Keratinocyte (primary cell): ENCODE data around the gene RSPRY1. TPM values are rescaled to one million over a fixed set of nuclear protein-coding genes. Genes with fewer than 3 reads are reported as not detected.

Source experiments
- DNase-seq: peaks from one replicate; pipeline ENCODE4 v3.0.0-alpha.2; 2011; ENCODE audit warnings: low read depth, missing footprints, low spot score
- FAIRE-seq: peaks from 2 replicates; lab custom pipeline; 2011; peaks lifted over from hg19 to GRCh38; lab: Jason Lieb, UNC
- H2AFZ ChIP-seq: 2 replicates; pipeline ENCODE4 v1.6.0; 2012; ENCODE audit warnings: low read length, control low read depth, inconsistent platforms; ENCODE audit not compliant: control insufficient read depth
- H3K27ac ChIP-seq: 2 replicates; pipeline ENCODE4 v1.5.1; 2011; ENCODE audit warnings: low read length; ENCODE audit not compliant: control insufficient read depth, insufficient read depth
- H3K27me3 ChIP-seq: 3 replicates; pipeline ENCODE4 v1.6.0; 2011; ENCODE audit warnings: low read length; ENCODE audit not compliant: control insufficient read depth, insufficient read depth; ENCODE audit errors: extremely low read depth
- H3K36me3 ChIP-seq, 2 experiments: 2 replicates in 1 of 2; 3 replicates in 1 of 2; pipeline ENCODE4 v1.5.1; 2011; ENCODE audit warnings: low read length in 2 of 2, mild to moderate bottlenecking in 1 of 2; ENCODE audit not compliant: control insufficient read depth in 2 of 2, insufficient read depth in 2 of 2; ENCODE audit errors: extremely low read depth in 1 of 2
- H3K4me1 ChIP-seq: 3 replicates; pipeline ENCODE4 v1.5.1; 2011; ENCODE audit warnings: low read length; ENCODE audit not compliant: control insufficient read depth, insufficient read depth; ENCODE audit errors: extremely low read depth
- H3K4me2 ChIP-seq: 3 replicates; pipeline ENCODE4 v1.6.0; 2011; ENCODE audit warnings: low read depth, low read length; ENCODE audit not compliant: control insufficient read depth, insufficient read depth; ENCODE audit errors: extremely low read depth
- H3K4me3 ChIP-seq, 3 experiments: fragments of 200-600 bp in 1 of 3; sonication (generic) in 1 of 3; 2 replicates in 2 of 3; 3 replicates in 1 of 3; pipeline ENCODE4 v1.5.1; 2011 to 2016; ENCODE audit warnings: low read length in 3 of 3, mild to moderate bottlenecking in 3 of 3, control low read depth in 2 of 3, inconsistent platforms in 1 of 3, low read depth in 1 of 3, mixed read lengths in 1 of 3, mixed run types in 1 of 3, moderate library complexity in 1 of 3; ENCODE audit not compliant: control insufficient read depth in 2 of 3, insufficient read depth in 2 of 3; ENCODE audit errors: extremely low read depth in 1 of 3
- H3K79me2 ChIP-seq: 2 replicates; pipeline ENCODE4 v1.6.0; 2012; ENCODE audit warnings: low read length; ENCODE audit not compliant: control insufficient read depth, insufficient read depth
- H3K9ac ChIP-seq: 3 replicates; pipeline ENCODE4 v1.6.0; 2011; ENCODE audit warnings: low read length; ENCODE audit not compliant: control insufficient read depth, insufficient read depth; ENCODE audit errors: extremely low read depth
- H3K9me1 ChIP-seq: 3 replicates; pipeline ENCODE4 v1.6.0; 2011; ENCODE audit warnings: low read length; ENCODE audit not compliant: control insufficient read depth, insufficient read depth; ENCODE audit errors: extremely low read depth
- H3K9me3 ChIP-seq: 2 replicates; pipeline ENCODE4 v1.5.1; 2012; ENCODE audit warnings: low read depth, low read length; ENCODE audit not compliant: control insufficient read depth
- H4K20me1 ChIP-seq: 3 replicates; pipeline ENCODE4 v1.6.0; 2011; ENCODE audit warnings: low read length; ENCODE audit not compliant: control insufficient read depth, insufficient read depth; ENCODE audit errors: extremely low read depth
- EZH2 ChIP-seq: IDR thresholded peaks from one replicate; pipeline ENCODE4 v1.6.1; 2012; ENCODE audit warnings: inconsistent platforms, mild to moderate bottlenecking, low read length, moderate library complexity
- dilution Hi-C: fragments of 300-500 bp; cut with MboI; formaldehyde crosslinking; loops from one replicate; pipeline ENCODE4 v1.7.0; 2020; ENCODE audit warnings: low sequenced_read_pairs; ENCODE audit not compliant: extremely low pct_ligation_motif_present
- polyA plus RNA-seq, 5 experiments: library from polyadenylated mRNA; depleted of rRNA in 3 of 5; stranded (reverse) in 3 of 5; stranded (forward) in 1 of 5; unstranded in 1 of 5; fragments of >200 nt; gene quantifications; 1 replicate in 1 of 5; 2 replicates in 3 of 5; 3 replicates in 1 of 5; pipeline versions ENCODE4 v1.2.1 to v1.2.3, GENCODE V29; 2011 to 2012; ENCODE audit warnings: missing spikeins in 2 of 5, low read depth in 1 of 5, low replicate concordance in 1 of 5
- TF ChIP-seq, protein P1 (sequence below), 3 experiments: IDR thresholded peaks in 1 of 3; conservative IDR thresholded peaks in 1 of 3; optimal IDR thresholded peaks in 1 of 3; 2 replicates in 2 of 3; 3 replicates in 1 of 3; pipeline versions ENCODE3 to v1.5.1; 2011; ENCODE audit warnings: low read length in 3 of 3, mild to moderate bottlenecking in 3 of 3, moderate library complexity in 2 of 3, control low read depth in 1 of 3, inconsistent platforms in 1 of 3; ENCODE audit not compliant: insufficient read depth in 2 of 3; ENCODE audit errors: extremely low read depth in 1 of 3

RSPRY1 gene
- polyA plus RNA-seq, 1 donor (not counting 4 experiments of a cell fraction or from before 2014, with no cell fraction given), result 42.2 TPM

DNA sequence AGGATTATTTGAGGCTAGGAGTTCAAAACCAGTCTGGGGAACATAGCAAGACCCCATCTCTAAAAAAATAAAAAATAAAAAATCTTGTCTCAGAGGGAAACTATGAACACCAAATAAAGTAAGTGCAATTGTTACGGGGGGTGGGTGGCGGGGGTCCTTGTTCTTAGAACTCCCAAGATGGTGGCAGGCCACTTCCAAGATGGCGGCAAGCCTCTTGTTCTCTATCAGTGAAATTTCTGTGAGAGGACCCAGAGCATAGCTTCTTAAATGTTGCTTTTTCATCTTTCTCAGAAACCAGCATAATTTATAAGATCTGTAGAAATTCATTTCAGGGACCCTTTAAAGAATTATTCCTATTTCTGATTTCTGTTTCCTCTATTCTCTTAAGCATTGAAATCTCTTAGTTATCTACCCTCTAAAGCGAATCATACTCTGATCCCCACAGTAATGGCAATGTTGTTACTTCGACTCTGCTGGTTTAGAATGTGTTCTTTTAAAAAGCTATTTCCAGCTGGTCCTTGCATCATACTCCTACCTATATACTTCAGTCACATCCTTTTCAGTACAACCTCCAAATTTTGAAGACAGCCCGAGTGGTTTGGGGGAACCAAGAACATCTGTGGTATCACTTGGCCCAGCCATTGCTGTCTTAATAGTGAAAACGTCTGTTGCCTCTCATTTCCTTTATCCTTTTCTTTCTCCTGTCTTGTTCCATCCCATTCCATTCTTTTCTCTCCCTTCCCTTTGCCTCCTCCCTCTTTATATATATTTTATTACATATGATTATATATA, 16.2 kb downstream of the RSPRY1 start:
- Histone ChIP-seq H3K4me2 (no peak overlapping the region), H3K27me3 (no peaks in the 10 kb centered on the region), H3K79me2 (peaks cover 26% of the 10 kb centered on the region), H3K9ac (no peak overlapping the region), H3K9me1 (no peaks in the 10 kb centered on the region), H3K4me3 (no peak overlapping the region), H2AFZ (no peak overlapping the region), H3K27ac (no peak overlapping the region), H3K36me3 (peaks cover 9 to 12% of the 10 kb centered on the region in 2 experiments), H3K4me1 (no peaks in the 10 kb centered on the region), H3K9me3 (no peaks in the 10 kb centered on the region), H4K20me1 (no peaks in the 10 kb centered on the region)
- dilution Hi-C loops, result no loop called here
- FAIRE-seq (no peak), DNase-seq (no peak)
- TF ChIP-seq, protein P1, sequence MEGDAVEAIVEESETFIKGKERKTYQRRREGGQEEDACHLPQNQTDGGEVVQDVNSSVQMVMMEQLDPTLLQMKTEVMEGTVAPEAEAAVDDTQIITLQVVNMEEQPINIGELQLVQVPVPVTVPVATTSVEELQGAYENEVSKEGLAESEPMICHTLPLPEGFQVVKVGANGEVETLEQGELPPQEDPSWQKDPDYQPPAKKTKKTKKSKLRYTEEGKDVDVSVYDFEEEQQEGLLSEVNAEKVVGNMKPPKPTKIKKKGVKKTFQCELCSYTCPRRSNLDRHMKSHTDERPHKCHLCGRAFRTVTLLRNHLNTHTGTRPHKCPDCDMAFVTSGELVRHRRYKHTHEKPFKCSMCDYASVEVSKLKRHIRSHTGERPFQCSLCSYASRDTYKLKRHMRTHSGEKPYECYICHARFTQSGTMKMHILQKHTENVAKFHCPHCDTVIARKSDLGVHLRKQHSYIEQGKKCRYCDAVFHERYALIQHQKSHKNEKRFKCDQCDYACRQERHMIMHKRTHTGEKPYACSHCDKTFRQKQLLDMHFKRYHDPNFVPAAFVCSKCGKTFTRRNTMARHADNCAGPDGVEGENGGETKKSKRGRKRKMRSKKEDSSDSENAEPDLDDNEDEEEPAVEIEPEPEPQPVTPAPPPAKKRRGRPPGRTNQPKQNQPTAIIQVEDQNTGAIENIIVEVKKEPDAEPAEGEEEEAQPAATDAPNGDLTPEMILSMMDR (optimal IDR thresholded peaks at IDR 0.05 in 1 of 3, IDR thresholded peaks at IDR 0.05 in 1 of 3, conservative IDR thresholded peaks at IDR 0.05 in 1 of 3; ENCODE audit: extremely low read depth in 1 of 3, insufficient read depth in 2 of 3, low read length in 3 of 3), result no peak
- TF ChIP-seq EZH2, result no peak

DNA sequence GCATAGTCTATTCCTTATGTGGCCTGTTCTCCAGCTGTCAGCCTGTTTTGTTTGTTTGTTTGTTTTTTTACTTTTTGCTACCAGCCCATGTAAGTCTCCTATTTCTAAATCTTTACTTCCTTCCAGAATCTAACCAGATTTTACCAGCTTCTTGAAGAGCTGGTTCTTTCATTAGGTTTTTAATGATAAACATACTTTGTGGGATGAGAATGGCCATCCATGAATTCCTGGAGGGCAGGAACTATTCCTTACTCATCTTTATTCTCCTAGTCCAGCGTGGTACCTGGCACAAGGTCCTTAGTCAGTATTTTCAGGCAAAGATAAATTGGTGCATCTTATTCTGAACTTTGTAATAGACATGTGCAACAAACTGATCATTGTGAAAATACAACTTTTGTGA, 17.3 kb downstream of the RSPRY1 start:
- TF ChIP-seq, protein P1 (optimal IDR thresholded peaks at IDR 0.05 in 1 of 3, IDR thresholded peaks at IDR 0.05 in 1 of 3, conservative IDR thresholded peaks at IDR 0.05 in 1 of 3; ENCODE audit: extremely low read depth in 1 of 3, insufficient read depth in 2 of 3, low read length in 3 of 3), result no peak
- TF ChIP-seq EZH2, result no peak

More for the DNA sequence above, 17.3 kb downstream of the RSPRY1 start:
- Histone ChIP-seq H3K9ac (no peak overlapping the region), H3K4me3 (no peak overlapping the region), H3K27ac (no peak overlapping the region), H3K36me3 (peaks cover 11 to 19% of the 10 kb centered on the region in 2 experiments), H2AFZ (no peak overlapping the region), H3K9me1 (no peaks in the 10 kb centered on the region), H3K4me2 (no peak overlapping the region), H3K79me2 (peaks cover 16% of the 10 kb centered on the region), H3K27me3 (no peaks in the 10 kb centered on the region), H3K9me3 (no peaks in the 10 kb centered on the region), H3K4me1 (no peaks in the 10 kb centered on the region), H4K20me1 (no peaks in the 10 kb centered on the region)
- FAIRE-seq, result no peak
- dilution Hi-C loops, result no loop called here
- DNase-seq, result no peak
